Gastroesophageal sphincter (tissue), 4 donors: ENCODE results near the gene NGLY1. TPM values are rescaled to one million over a fixed set of nuclear protein-coding genes. Genes with fewer than 3 reads are reported as not detected.

Source experiments
- ATAC-seq: fragments of 150-250 bp; one replicate; pipeline ENCODE4 v1.9.1; 2016; ENCODE audit warnings: mild to moderate bottlenecking, moderate library complexity
- H3K27ac ChIP-seq, 4 donors: fragments of 200-600 bp; sonication (generic) in 3 of 4; 1 replicate in 3 of 4; 2 replicates in 1 of 4; pipeline ENCODE4 v1.5.1; 2016 to 2019
- H3K27me3 ChIP-seq: fragments of 200-600 bp; sonication (generic); one replicate; pipeline ENCODE4 v1.5.1; 2019
- H3K36me3 ChIP-seq, 2 donors: fragments of 200-600 bp; sonication (generic); one replicate each; pipeline ENCODE4 v1.5.1; 2019; ENCODE audit warnings: control low read depth in 1 of 2
- H3K4me1 ChIP-seq, 3 donors: fragments of 200-600 bp; sonication (generic); 1 replicate in 2 of 3; 2 replicates in 1 of 3; pipeline ENCODE4 v1.5.1; 2016 to 2019; ENCODE audit warnings: control low read depth in 2 of 3
- H3K4me3 ChIP-seq, 2 donors: fragments of 200-600 bp; sonication (generic); one replicate each; pipeline ENCODE4 v1.5.1; 2019; ENCODE audit warnings: mild to moderate bottlenecking in 1 of 2, moderate library complexity in 1 of 2
- H3K9me3 ChIP-seq, 3 donors: fragments of 200-600 bp; sonication (generic); one replicate each; pipeline ENCODE4 v1.5.1; 2017 to 2019; ENCODE audit warnings: control low read depth in 2 of 3
- CTCF ChIP-seq, 4 experiments: fragments of 200-600 bp in 2 of 4; fragments of 450-650 bp in 2 of 4; sonication (generic) in 1 of 4; IDR thresholded peaks; one replicate each; pipeline ENCODE4 v1.5.1; 2017 to 2019; ENCODE audit warnings: antibody characterized with exemption in 4 of 4, mild to moderate bottlenecking in 2 of 4, moderate library complexity in 2 of 4
- EP300 ChIP-seq: sonication (generic); formaldehyde crosslinking; IDR thresholded peaks from one replicate; pipeline ENCODE4 v1.6.1; 2017; ENCODE audit warnings: antibody characterized with exemption, mild to moderate bottlenecking
- POLR2A ChIP-seq, 2 donors: fragments of 450-650 bp; IDR thresholded peaks; one replicate each; pipeline ENCODE4 v1.6.1; 2017; ENCODE audit warnings: antibody characterized with exemption in 2 of 2, mild to moderate bottlenecking in 2 of 2, moderate library complexity in 1 of 2
- POLR2AphosphoS5 ChIP-seq: sonication (generic); formaldehyde crosslinking; IDR thresholded peaks from one replicate; pipeline ENCODE4 v1.6.1; 2017; ENCODE audit warnings: antibody characterized with exemption
- WGBS, 2 donors: methylation state at CpG; one replicate each; pipeline ENCODE4 v1.1.5; 2018; ENCODE audit warnings: low coverage in 1 of 2; 5-methylcytosine and 5-hydroxymethylcytosine counted together
- total RNA-seq, 4 donors: library from RNA; depleted of rRNA; stranded (reverse); fragments of >200 nt; gene quantifications; one replicate each; pipeline ENCODE4 v1.1.0, GENCODE V29; 2016

NGLY1 gene
- total RNA-seq, 4 donors from 2014 or later = 20.8 to 28.2 (median 25.4) TPM

GRCh38 chr3:25751725-25752124, 31.5 kb downstream of the NGLY1 start:
- Histone ChIP-seq H3K36me3 (peaks cover 6 to 53% of the 10 kb centered on the region in 2 donors), H3K4me1 (no peaks in the 10 kb centered on the region), H3K4me3 (no peak overlapping the region), H3K27ac (no peak overlapping the region), H3K27me3 (no peaks in the 10 kb centered on the region), H3K9me3 (no peaks in the 10 kb centered on the region)
- 70% methylated on average over 1 of the region's 1 CpG for WGBS, 2 donors
- no peak for TF ChIP-seq POLR2AphosphoS5
- no peak for TF ChIP-seq POLR2A (IDR thresholded peaks at IDR 0.05)
- no peak for TF ChIP-seq CTCF (IDR thresholded peaks at IDR 0.05)
- TF ChIP-seq EP300 = no peak
- ATAC-seq = no peak

- 87 to 100% methylated on average over 3 of the region's 3 CpGs for WGBS, 2 donors
- ATAC-seq = no peak
- no peak for TF ChIP-seq EP300
- TF ChIP-seq CTCF (IDR thresholded peaks at IDR 0.05) = no peak
- no peak for TF ChIP-seq POLR2A (IDR thresholded peaks at IDR 0.05)
- TF ChIP-seq POLR2AphosphoS5 = no peak
- Histone ChIP-seq H3K4me3 (no peak overlapping the region), H3K27me3 (no peaks in the 10 kb centered on the region), H3K9me3 (no peaks in the 10 kb centered on the region), H3K27ac (no peak overlapping the region), H3K4me1 (no peaks in the 10 kb centered on the region), H3K36me3 (peaks cover 6 to 59% of the 10 kb centered on the region in 2 donors)
These were observed 32.2 kb downstream of the NGLY1 start for GRCh38 chr3:25751048-25751447.

- no peak for TF ChIP-seq CTCF (IDR thresholded peaks at IDR 0.05)
- Histone ChIP-seq H3K36me3 (peaks cover 6 to 66% of the 10 kb centered on the region in 2 donors), H3K27me3 (no peaks in the 10 kb centered on the region), H3K4me1 (no peaks in the 10 kb centered on the region), H3K4me3 (no peak overlapping the region), H3K9me3 (no peaks in the 10 kb centered on the region), H3K27ac (no peak overlapping the region)
- WGBS, 2 donors = 78 to 84% methylated on average over 4 to 5 of the region's 6 CpGs
- ATAC-seq = no peak
These were observed 34.1 kb downstream of the NGLY1 start for GRCh38 chr3:25749031-25749581.

GRCh38 chr3:25748189-25748588, 35.1 kb downstream of the NGLY1 start:
- Histone ChIP-seq H3K27ac (no peak overlapping the region), H3K36me3 (peaks cover 6 to 70% of the 10 kb centered on the region in 2 donors), H3K27me3 (no peaks in the 10 kb centered on the region), H3K4me3 (no peak overlapping the region), H3K9me3 (no peaks in the 10 kb centered on the region), H3K4me1 (no peaks in the 10 kb centered on the region)
- ATAC-seq = no peak
- TF ChIP-seq EP300 (no peak), CTCF (IDR thresholded peaks at IDR 0.05) (no peak), POLR2A (IDR thresholded peaks at IDR 0.05) (no peak), POLR2AphosphoS5 (no peak)
- WGBS, 2 donors = 77 to 91% methylated on average over 2 to 3 of the region's 3 CpGs

GRCh38 chr3:25747033-25747432, 36.2 kb downstream of the NGLY1 start:
- Histone ChIP-seq H3K4me1 (no peaks in the 10 kb centered on the region), H3K27me3 (no peaks in the 10 kb centered on the region), H3K9me3 (no peaks in the 10 kb centered on the region), H3K36me3 (peaks cover 6 to 65% of the 10 kb centered on the region in 2 donors), H3K27ac (no peak overlapping the region), H3K4me3 (no peak overlapping the region)
- ATAC-seq = no peak
- TF ChIP-seq CTCF (IDR thresholded peaks at IDR 0.05) (no peak), EP300 (no peak), POLR2A (IDR thresholded peaks at IDR 0.05) (no peak), POLR2AphosphoS5 (no peak)
